HEK293T (cell line): ENCODE data around the gene SETD2.

ENCODE experiments used
- FOXA1 ChIP-seq: fragments of 450-650 bp; IDR thresholded peaks from 2 replicates; pipeline ENCODE4 v1.6.1; 2016; ENCODE audit warnings: mild to moderate bottlenecking
- SP1 ChIP-seq: fragments of 450-650 bp; IDR thresholded peaks from 2 replicates; pipeline ENCODE4 v1.6.1; 2017

DNA sequence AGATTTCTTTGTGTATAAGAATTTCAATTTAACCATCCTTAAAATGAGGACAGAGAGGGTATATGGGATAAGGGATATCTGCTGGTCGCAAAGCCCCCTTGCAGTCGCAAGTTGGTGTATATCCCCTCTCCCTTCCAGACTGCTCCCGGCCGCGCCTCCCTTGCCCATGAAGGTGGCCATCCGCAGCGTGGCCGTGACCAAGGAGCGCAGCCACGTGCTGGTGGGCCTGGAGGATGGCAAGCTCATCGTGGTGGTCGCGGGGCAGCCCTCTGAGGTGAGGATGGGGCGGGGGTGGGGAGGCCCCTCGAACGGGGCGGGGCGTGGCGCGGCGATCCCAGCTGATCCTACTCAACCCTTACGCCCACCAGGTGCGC, 155.1 kb downstream of the SETD2 start:
- no peak for TF ChIP-seq FOXA1
- TF ChIP-seq SP1, result no peak
